H1 (cell line): ENCODE data around the gene SSX5. TPM values are rescaled to one million over a fixed set of nuclear protein-coding genes. Genes with fewer than 3 reads are reported as not detected.
"Not testable (repeated sequence)": the region's sequence is repeated elsewhere in the genome, so short reads cannot be mapped to it uniquely, and the experiment has no call there.

Source experiments
- CTCF ChIA-PET: fragments of 300-600 bp; sonication (Branson Sonifier 250); formaldehyde crosslinking; loops from one replicate; lab custom pipeline; 2021; ENCODE audit not compliant: partially characterized antibody; lab: Charles Lee
- POLR2A ChIA-PET: fragments of 300-600 bp; sonication (Branson Sonifier 250); formaldehyde crosslinking; loops from one replicate; lab custom pipeline; 2021; ENCODE audit warnings: inconsistent platforms; ENCODE audit not compliant: partially characterized antibody; lab: Charles Lee
- DNase-seq, 2 experiments: peaks; one replicate each; pipeline versions ENCODE4 v3.0.0 to v3.0.0-alpha.2; 2010 to 2022; ENCODE audit warnings: low spot score in 2 of 2, low read depth in 1 of 2, mixed read lengths in 1 of 2
- FAIRE-seq: peaks from 2 replicates; lab custom pipeline; 2011; peaks lifted over from hg19 to GRCh38; lab: Jason Lieb, UNC
- H2AFZ ChIP-seq: 2 replicates; pipeline ENCODE4 v1.8.1; 2012; ENCODE audit warnings: low read length, inconsistent platforms
- H2AK5ac ChIP-seq: 2 replicates; pipeline ENCODE4 v1.6.1; 2013; ENCODE audit warnings: low read depth, low read length
- H2BK120ac ChIP-seq: replicated peaks from 2 replicates; pipeline ENCODE3; 2013; ENCODE audit warnings: low read depth, low read length, inconsistent platforms
- H2BK12ac ChIP-seq: 2 replicates; pipeline ENCODE4 v1.6.1; 2013; ENCODE audit warnings: low read depth, low read length
- H2BK15ac ChIP-seq: 2 replicates; pipeline ENCODE4 v1.6.1; 2013; ENCODE audit warnings: low read length
- H2BK20ac ChIP-seq: 2 replicates; pipeline ENCODE4 v1.6.1; 2013; ENCODE audit warnings: low read length
- H2BK5ac ChIP-seq: 2 replicates; pipeline ENCODE4 v1.6.1; 2013; ENCODE audit warnings: low read depth, low read length
- H3K14ac ChIP-seq: 2 replicates; pipeline ENCODE4 v1.6.1; 2013; ENCODE audit warnings: inconsistent platforms; ENCODE audit not compliant: insufficient read length
- H3K18ac ChIP-seq: 2 replicates; pipeline ENCODE4 v1.6.1; 2013; ENCODE audit warnings: low read length; ENCODE audit errors: extremely low read depth
- H3K23ac ChIP-seq: 2 replicates; pipeline ENCODE4 v1.6.1; 2013; ENCODE audit warnings: inconsistent platforms; ENCODE audit not compliant: insufficient read length
- H3K23me2 ChIP-seq: 2 replicates; pipeline ENCODE4 v1.6.1; 2013; ENCODE audit warnings: low read depth, low read length
- H3K27ac ChIP-seq: 2 replicates; pipeline ENCODE4 v1.6.1; 2011; ENCODE audit warnings: low read depth, low read length, inconsistent platforms
- H3K27me3 ChIP-seq, 4 experiments: replicated peaks in 1 of 4; 1 replicate in 1 of 4; 2 replicates in 3 of 4; pipeline versions ENCODE4 v1.6.1 to v1.8.1; 2011 to 2013; ENCODE audit warnings: low read length in 3 of 4, mild to moderate bottlenecking in 3 of 4, inconsistent platforms in 2 of 4, mixed read lengths in 2 of 4, moderate library complexity in 1 of 4; ENCODE audit not compliant: control insufficient read depth in 3 of 4, insufficient read depth in 3 of 4; ENCODE audit errors: extremely low read depth in 1 of 4
- H3K36me3 ChIP-seq, 4 experiments: 2 replicates each; pipeline versions ENCODE4 v1.6.1 to v1.8.1; 2011 to 2013; ENCODE audit warnings: mild to moderate bottlenecking in 4 of 4, low read length in 3 of 4, moderate library complexity in 2 of 4, control low read depth in 1 of 4, inconsistent platforms in 1 of 4; ENCODE audit not compliant: insufficient read depth in 4 of 4, control insufficient read depth in 2 of 4
- H3K4ac ChIP-seq: replicated peaks from 2 replicates; pipeline ENCODE3; 2013; ENCODE audit warnings: low read length, low read depth, mixed read lengths, inconsistent platforms; ENCODE audit not compliant: insufficient read length
- H3K4me1 ChIP-seq, 4 experiments: replicated peaks in 1 of 4; 1 replicate in 1 of 4; 2 replicates in 3 of 4; pipeline versions ENCODE4 v1.6.1 to v1.8.1; 2011 to 2013; ENCODE audit warnings: low read length in 3 of 4, inconsistent platforms in 2 of 4, mixed read lengths in 1 of 4; ENCODE audit not compliant: insufficient read depth in 4 of 4, control insufficient read depth in 3 of 4
- H3K4me2 ChIP-seq, 2 experiments: 2 replicates each; pipeline versions ENCODE4 v1.6.1 to v1.8.1; 2011 to 2013; ENCODE audit warnings: low read depth in 2 of 2, low read length in 2 of 2, control low read depth in 1 of 2, inconsistent platforms in 1 of 2, mild to moderate bottlenecking in 1 of 2; ENCODE audit not compliant: insufficient read depth in 1 of 2
- H3K4me3 ChIP-seq, 4 experiments: fragments of 200-600, 300-600 bp in 1 of 4; sonication (generic), shearing (Covaris generic), sonication (Bioruptor Twin) in 1 of 4; 2 replicates each; pipeline versions ENCODE4 v1.5.1 to v1.8.1; 2011 to 2016; ENCODE audit warnings: low read length in 4 of 4, low read depth in 3 of 4, control low read depth in 2 of 4, inconsistent platforms in 2 of 4, mild to moderate bottlenecking in 2 of 4, mixed read lengths in 1 of 4, moderate library complexity in 1 of 4; ENCODE audit not compliant: insufficient read depth in 2 of 4; ENCODE audit errors: extremely low read depth in 1 of 4
- H3K56ac ChIP-seq: replicated peaks from 2 replicates; pipeline ENCODE3; 2013; ENCODE audit warnings: low read depth, mild to moderate bottlenecking, mixed read lengths, low read length, inconsistent platforms; ENCODE audit not compliant: insufficient read length
- H3K79me1 ChIP-seq: 2 replicates; pipeline ENCODE4 v1.6.1; 2013; ENCODE audit warnings: low read depth, low read length, control low read depth
- H3K79me2 ChIP-seq, 2 experiments: 2 replicates each; pipeline versions ENCODE4 v1.6.1 to v1.8.1; 2012 to 2013; ENCODE audit warnings: low read length in 2 of 2, mild to moderate bottlenecking in 2 of 2, inconsistent platforms in 1 of 2; ENCODE audit not compliant: insufficient read depth in 2 of 2, control insufficient read depth in 1 of 2
- H3K9ac ChIP-seq, 4 experiments: replicated peaks in 1 of 4; 1 replicate in 1 of 4; 2 replicates in 3 of 4; pipeline versions ENCODE4 v1.6.1 to v1.8.1; 2011 to 2013; ENCODE audit warnings: low read depth in 3 of 4, low read length in 3 of 4, control low read depth in 2 of 4, mild to moderate bottlenecking in 2 of 4, moderate library complexity in 2 of 4, inconsistent platforms in 1 of 4; ENCODE audit errors: extremely low read depth in 1 of 4
- H3K9me3 ChIP-seq, 2 experiments: 2 replicates each; pipeline versions ENCODE4 v1.6.1 to v1.8.1; 2012 to 2013; ENCODE audit warnings: mild to moderate bottlenecking in 2 of 2, moderate library complexity in 2 of 2, control low read depth in 1 of 2, inconsistent platforms in 1 of 2, low read depth in 1 of 2, low read length in 1 of 2, mixed read lengths in 1 of 2; ENCODE audit not compliant: insufficient read depth in 2 of 2
- H4K20me1 ChIP-seq, 2 experiments: replicated peaks in 1 of 2; 2 replicates each; pipeline versions ENCODE3 to v1.8.1; 2011 to 2013; ENCODE audit warnings: inconsistent platforms in 2 of 2, low read length in 2 of 2, mild to moderate bottlenecking in 1 of 2; ENCODE audit not compliant: insufficient read depth in 2 of 2, control insufficient read depth in 1 of 2
- H4K5ac ChIP-seq: 2 replicates; pipeline ENCODE4 v1.6.1; 2013; ENCODE audit warnings: low read length, low read depth, mixed read lengths, inconsistent platforms; ENCODE audit not compliant: insufficient read length
- H4K8ac ChIP-seq: 2 replicates; pipeline ENCODE4 v1.8.0; 2013; ENCODE audit warnings: mild to moderate bottlenecking, moderate library complexity, low read length, inconsistent platforms; ENCODE audit not compliant: insufficient read depth; ENCODE audit errors: extremely low read depth
- H4K91ac ChIP-seq: replicated peaks from 2 replicates; pipeline ENCODE3; 2013; ENCODE audit warnings: low read length, mixed read lengths, inconsistent platforms; ENCODE audit not compliant: insufficient read length
- WGBS, 2 experiments: shearing (Covaris generic) in 1 of 2; methylation state at CpG; one replicate each; pipeline versions ENCODE4 v1.1.6 to v1.1.7; 2013 to 2015; ENCODE audit warnings: low lambda C conversion rate in 2 of 2, mixed read lengths in 2 of 2, inconsistent platforms in 1 of 2, low coverage in 1 of 2, missing lambda C conversion rate in 1 of 2; ENCODE audit not compliant: insufficient replicate concordance in 2 of 2, insufficient coverage in 1 of 2, insufficient read length in 1 of 2; ENCODE audit errors: extremely low coverage in 1 of 2, missing lambda C conversion rate in 1 of 2; 5-methylcytosine and 5-hydroxymethylcytosine counted together
- polyA plus RNA-seq, 7 experiments: library from polyadenylated mRNA; depleted of rRNA in 3 of 7; stranded (reverse) in 5 of 7; unstranded in 2 of 7; fragments of >200 nt in 5 of 7; fragments of 200-250 nt in 2 of 7; gene quantifications; 1 replicate in 5 of 7; 2 replicates in 1 of 7; 4 replicates in 1 of 7; pipeline versions ENCODE4 v1.2.1 to v1.2.3, GENCODE V29; 2011 to 2013; ENCODE audit warnings: missing spikeins in 2 of 7, mixed read lengths in 2 of 7
- total RNA-seq: library from RNA; stranded (reverse); fragmentation: NEBNext Ultra II Directional; extraction: Animal tissue kit (Norgen Biotek cat#: 25700); gene quantifications from 2 replicates; pipeline ENCODE4 v1.2.1, GENCODE V29; 2021

SSX5 gene
- total and polyA plus RNA-seq, 2 of the 8 experiments (the other 6 are each of a cell fraction or from before 2014, with no cell fraction given): not detected

- H2BK15ac ChIP-seq, DNase-seq, H2BK20ac ChIP-seq, H3K36me3 ChIP-seq, POLR2A ChIA-PET, H3K9ac ChIP-seq, FAIRE-seq, H3K27me3 ChIP-seq, H3K4me1 ChIP-seq, H3K14ac ChIP-seq, H3K4me2 ChIP-seq, H3K56ac ChIP-seq, H3K23me2 ChIP-seq, H3K4ac ChIP-seq, H4K5ac ChIP-seq, H4K20me1 ChIP-seq, CTCF ChIA-PET, H3K4me3 ChIP-seq, H3K23ac ChIP-seq, H2BK5ac ChIP-seq, H3K79me1 ChIP-seq, H2AFZ ChIP-seq, H3K9me3 ChIP-seq, H3K18ac ChIP-seq, H2BK120ac ChIP-seq, H3K79me2 ChIP-seq, H4K91ac ChIP-seq, H2BK12ac ChIP-seq, H4K8ac ChIP-seq, H3K27ac ChIP-seq, H2AK5ac ChIP-seq: not testable (repeated sequence)
- WGBS, 2 experiments: 84% methylated on average over 2 of the region's 5 CpGs; no CpG with 5 or more reads in 1 of the 2 experiments
Measured at GRCh38 chrX:48190024-48190423, 6.6 kb downstream of the SSX5 start.

GRCh38 chrX:48181882-48182281 is 14.7 kb downstream of the SSX5 start:
- H2BK15ac ChIP-seq, H4K91ac ChIP-seq, H4K20me1 ChIP-seq, H3K14ac ChIP-seq, H3K23ac ChIP-seq, H3K79me2 ChIP-seq, H3K27me3 ChIP-seq, H3K56ac ChIP-seq, H2BK120ac ChIP-seq, H3K4me1 ChIP-seq, H3K4ac ChIP-seq, H3K4me3 ChIP-seq, DNase-seq, H2BK5ac ChIP-seq, H3K9me3 ChIP-seq, H2AK5ac ChIP-seq, H3K27ac ChIP-seq, H3K4me2 ChIP-seq, CTCF ChIA-PET, H3K9ac ChIP-seq, H3K36me3 ChIP-seq, H2BK20ac ChIP-seq, H3K23me2 ChIP-seq, FAIRE-seq, POLR2A ChIA-PET, H4K8ac ChIP-seq, H2BK12ac ChIP-seq, H3K18ac ChIP-seq, H3K79me1 ChIP-seq, H4K5ac ChIP-seq: not testable (repeated sequence)
- H2AFZ ChIP-seq: peak overlapping the region; percentile 62; the same call in 1 of the 2 replicates
- 90% methylated on average over 3 of the region's 5 CpGs; no CpG with 5 or more reads in 1 of the 2 experiments for WGBS, 2 experiments
